PC-3 (cell line): ENCODE measurements around the gene ARHGAP8. TPM values are rescaled to one million over a fixed set of nuclear protein-coding genes. Genes with fewer than 3 reads are reported as not detected.

Experiments
- ATAC-seq: fragments of 200-7000 bp; cut with Tn5 transposase; 2 replicates; pipeline ENCODE4 v1.9.1; 2020; ENCODE audit warnings: mild to moderate bottlenecking, moderate library complexity
- BruUV-seq: library from RNA; stranded (reverse); fragments of 400-500 nt; replicated peaks from 2 replicates; lab custom pipeline; 2021; lab: Mats Ljungman, UMichigan
- CTCF ChIA-PET: fragments of 300-600 bp; sonication (Branson Sonifier 250); formaldehyde crosslinking; loops from one replicate; lab custom pipeline; 2022; ENCODE audit warnings: antibody characterized with exemption; lab: Charles Lee
- POLR2A ChIA-PET: fragments of 300-600 bp; sonication (Branson Sonifier 250); formaldehyde crosslinking; loops from one replicate; lab custom pipeline; 2022; ENCODE audit warnings: antibody characterized with exemption; ENCODE audit not compliant: unreplicated experiment; lab: Charles Lee
- DNase-seq: peaks from one replicate; pipeline ENCODE4 v3.0.0-alpha.2; 2015
- H2AFZ ChIP-seq: fragments of 300-600 bp; sonication (generic); 2 replicates; pipeline ENCODE4 v1.6.0; 2016; ENCODE audit warnings: antibody characterized with exemption, low read length
- H3F3A ChIP-seq: fragments of 300-600 bp; sonication (generic); one replicate; pipeline ENCODE4 v1.6.0; 2017; ENCODE audit warnings: antibody characterized with exemption, low read length, control low read depth, mild to moderate bottlenecking; ENCODE audit not compliant: unreplicated experiment
- H3K27ac ChIP-seq: fragments of 300-600 bp; sonication (generic); 2 replicates; pipeline ENCODE4 v1.5.1; 2016; ENCODE audit warnings: mild to moderate bottlenecking, low read length
- H3K27me3 ChIP-seq: fragments of 300-600 bp; sonication (generic); 2 replicates; pipeline ENCODE4 v1.6.1; 2016; ENCODE audit warnings: low read length, mixed read lengths
- H3K36me3 ChIP-seq: fragments of 300-600 bp; sonication (generic); 2 replicates; pipeline ENCODE4 v1.6.1; 2016; ENCODE audit warnings: low read depth, mixed run types, low read length, mixed read lengths
- H3K4me1 ChIP-seq: fragments of 300-600 bp; sonication (generic); 2 replicates; pipeline ENCODE4 v1.5.1; 2016; ENCODE audit warnings: low read length; ENCODE audit not compliant: insufficient read depth
- H3K4me2 ChIP-seq: fragments of 300-600 bp; sonication (generic); 2 replicates; pipeline ENCODE4 v1.6.0; 2016; ENCODE audit warnings: low read length
- H3K4me3 ChIP-seq: fragments of 300-600 bp; sonication (generic); 2 replicates; pipeline ENCODE4 v1.5.1; 2016; ENCODE audit warnings: mild to moderate bottlenecking, low read length, mixed read lengths
- H3K79me2 ChIP-seq: fragments of 300-600 bp; sonication (generic); 2 replicates; pipeline ENCODE4 v1.6.1; 2017; ENCODE audit warnings: low read length, mixed read lengths
- H3K9ac ChIP-seq: fragments of 300-600 bp; sonication (generic); 2 replicates; pipeline ENCODE4 v1.6.0; 2016; ENCODE audit warnings: mild to moderate bottlenecking, low read length
- H3K9me2 ChIP-seq: fragments of 300-600 bp; sonication (generic); replicated peaks from 2 replicates; pipeline ENCODE4 v1.6.1; 2016; ENCODE audit warnings: mixed run types, low read length, mixed read lengths
- H3K9me3 ChIP-seq: fragments of 300-600 bp; sonication (generic); 2 replicates; pipeline ENCODE4 v1.6.1; 2016; ENCODE audit warnings: low read length, mixed read lengths
- H4K20me1 ChIP-seq: fragments of 300-600 bp; sonication (generic); 2 replicates; pipeline ENCODE4 v1.6.1; 2016; ENCODE audit warnings: low read length, mixed read lengths
- CTCF ChIP-seq: fragments of 300-600 bp; sonication (generic); conservative IDR thresholded peaks from 2 replicates; pipeline ENCODE4 v1.5.1; 2017; ENCODE audit warnings: antibody characterized with exemption, low read depth, mild to moderate bottlenecking, low read length
- EZH2 ChIP-seq: fragments of 300-600 bp; sonication (generic); IDR thresholded peaks from one replicate; pipeline ENCODE4 v1.6.1; 2017; ENCODE audit warnings: antibody characterized with exemption, mild to moderate bottlenecking, low read length; ENCODE audit not compliant: unreplicated experiment
- EZH2phosphoT487 ChIP-seq: fragments of 300-600 bp; sonication (generic); IDR thresholded peaks from 2 replicates; pipeline ENCODE4 v1.6.1; 2018; ENCODE audit warnings: mild to moderate bottlenecking, antibody characterized with exemption, low read length, borderline replicate concordance
- intact Hi-C: fragments of 100-400 bp; cut with micrococcal nuclease; formaldehyde crosslinking; loops from 2 replicates; pipeline ENCODE4 v1.9.0; 2023
- total RNA-seq: library from RNA; depleted of rRNA; stranded (reverse); fragments of >200 nt; gene quantifications from 2 replicates; pipeline ENCODE4 v1.2.3, GENCODE V29; 2014

Gene ARHGAP8
- total RNA-seq, 1 experiment from 2014 or later, result 30.9 TPM

GRCh38 chr22:44776605-44777363 lies 24.4 kb downstream of the ARHGAP8 start:
- BruUV-seq, result no TSS peak
- Histone ChIP-seq H3K9ac (no peak overlapping the region), H3K79me2 (peaks cover 10% of the 10 kb centered on the region), H3K27me3 (no peaks in the 10 kb centered on the region), H3K9me2 (no peaks in the 10 kb centered on the region), H3K4me3 (no peak overlapping the region), H4K20me1 (no peaks in the 10 kb centered on the region), H3F3A (no peaks in the 10 kb centered on the region), H3K27ac (no peak overlapping the region), H2AFZ (no peak overlapping the region), H3K4me1 (no peaks in the 10 kb centered on the region), H3K9me3 (no peaks in the 10 kb centered on the region), H3K36me3 (no peaks in the 10 kb centered on the region), H3K4me2 (no peak overlapping the region)
- ChIA-PET CTCF (no interaction called here), POLR2A (no interaction called here)
- ATAC-seq, result no peak
- intact Hi-C loops, result no loop called here
- no peak for DNase-seq
- TF ChIP-seq EZH2phosphoT487 (no peak), CTCF (no peak), EZH2 (no peak)

- no peaks in the 10 kb centered on the region for H4K20me1 ChIP-seq
- no peaks in the 10 kb centered on the region for H3F3A ChIP-seq
- H3K4me3 ChIP-seq, result no peak overlapping the region
- H3K9me3 ChIP-seq, result no peaks in the 10 kb centered on the region
- TF ChIP-seq EZH2phosphoT487, result no peak
- TF ChIP-seq EZH2, result no peak
- TF ChIP-seq CTCF, result no peak
- H3K79me2 ChIP-seq, result peaks cover 8% of the 10 kb centered on the region
- H2AFZ ChIP-seq, result no peak overlapping the region
- ChIA-PET CTCF (no interaction called here), POLR2A (no interaction called here)
- H3K9ac ChIP-seq, result no peak overlapping the region
- H3K27ac ChIP-seq, result no peak overlapping the region
- no peak overlapping the region for H3K4me2 ChIP-seq
- intact Hi-C loops, result no loop called here
- DNase-seq (no peak), ATAC-seq (no peak)
- no TSS peak for BruUV-seq
- H3K9me2 ChIP-seq, result no peaks in the 10 kb centered on the region
- H3K4me1 ChIP-seq, result no peaks in the 10 kb centered on the region
- no peaks in the 10 kb centered on the region for H3K36me3 ChIP-seq
- no peaks in the 10 kb centered on the region for H3K27me3 ChIP-seq
These were observed 25.0 kb downstream of the ARHGAP8 start for GRCh38 chr22:44777364-44777755.

- Histone ChIP-seq H3K4me1 (no peaks in the 10 kb centered on the region), H3K4me2 (no peak overlapping the region), H2AFZ (no peak overlapping the region), H3F3A (no peaks in the 10 kb centered on the region), H3K9me2 (no peaks in the 10 kb centered on the region), H3K4me3 (no peak overlapping the region), H3K36me3 (no peaks in the 10 kb centered on the region), H3K79me2 (no peaks in the 10 kb centered on the region), H4K20me1 (no peaks in the 10 kb centered on the region), H3K9ac (no peak overlapping the region), H3K27ac (no peak overlapping the region), H3K9me3 (no peaks in the 10 kb centered on the region), H3K27me3 (no peaks in the 10 kb centered on the region)
- ChIA-PET POLR2A (no interaction called here), CTCF (no interaction called here)
- BruUV-seq, result no TSS peak
- intact Hi-C loops, result no loop called here
- TF ChIP-seq EZH2 (no peak), CTCF (no peak), EZH2phosphoT487 (no peak)
- ATAC-seq (no peak), DNase-seq (no peak)
These were observed 28.6 kb downstream of the ARHGAP8 start for GRCh38 chr22:44780876-44781449.
